K562 (cell line): Measurements from ENCODE around the gene ZNF521. TPM values are rescaled to one million over a fixed set of nuclear protein-coding genes. Genes with fewer than 3 reads are reported as not detected.

Experiments
- ATF6 ChIP-seq: sonication (generic); formaldehyde crosslinking; IDR thresholded peaks from 2 replicates; pipeline ENCODE4 v1.4.0; 2020; ENCODE audit warnings: mild to moderate bottlenecking, missing genetic modification reagents
- C11orf30 ChIP-seq: fragments of 450-650 bp; IDR thresholded peaks from 2 replicates; pipeline ENCODE4 v1.6.1; 2016; ENCODE audit warnings: low read depth, mild to moderate bottlenecking
- CREM ChIP-seq: IDR thresholded peaks from 2 replicates; pipeline ENCODE4 v1.6.1; 2014; ENCODE audit warnings: antibody characterized with exemption, low read depth
- DDX20 ChIP-seq: fragments of 450-650 bp; IDR thresholded peaks from 2 replicates; pipeline ENCODE4 v1.6.1; 2016; ENCODE audit warnings: missing genetic modification characterization, low read depth, mild to moderate bottlenecking, missing compliant biosample characterization, moderate library complexity
- DNMT1 ChIP-seq: fragments of 450-650 bp; IDR thresholded peaks from 2 replicates; pipeline ENCODE4 v1.6.1; 2016; ENCODE audit warnings: antibody characterized with exemption, mild to moderate bottlenecking
- EHMT2 ChIP-seq: fragments of 450-650 bp; IDR thresholded peaks from 2 replicates; pipeline ENCODE4 v1.6.1; 2018; ENCODE audit warnings: antibody characterized with exemption
- GTF2F1 ChIP-seq: IDR thresholded peaks from 2 replicates; pipeline ENCODE4 v1.6.1; 2011; ENCODE audit warnings: low read depth, low read length, improper control_type of control experiment
- MYC ChIP-seq, 2 experiments: fragments of 250-450 bp in 1 of 2; sonication (Bioruptor Pico) in 1 of 2; IDR thresholded peaks; 2 replicates each; pipeline versions ENCODE4 v1.5.1 to v1.6.1; 2012 to 2021; ENCODE audit warnings: low read depth in 2 of 2, borderline replicate concordance in 1 of 2, improper control_type of control experiment in 1 of 2, low read length in 1 of 2, mild to moderate bottlenecking in 1 of 2, moderate library complexity in 1 of 2
- NR3C1 ChIP-seq: sonication (generic); formaldehyde crosslinking; IDR thresholded peaks from 2 replicates; pipeline ENCODE4 v1.8.1; 2022; ENCODE audit warnings: missing genetic modification reagents
- PATZ1 ChIP-seq: fragments of 250-450 bp; sonication (Bioruptor Pico); IDR thresholded peaks from 2 replicates; pipeline ENCODE4 v1.5.0; 2020; ENCODE audit warnings: mild to moderate bottlenecking, borderline replicate concordance
- PHF21A ChIP-seq: fragments of 450-650 bp; IDR thresholded peaks from 2 replicates; pipeline ENCODE4 v1.6.1; 2017; ENCODE audit warnings: low read depth, borderline replicate concordance
- RFX5 ChIP-seq: IDR thresholded peaks from 2 replicates; pipeline ENCODE4 v1.6.1; 2011; ENCODE audit warnings: low read depth, mild to moderate bottlenecking, improper control_type of control experiment, low read length
- RREB1 ChIP-seq: fragments of 250-450 bp; sonication (Bioruptor Pico); IDR thresholded peaks from 2 replicates; pipeline ENCODE4 v1.4.0; 2020
- TARDBP ChIP-seq: fragments of 450-650 bp; IDR thresholded peaks from 2 replicates; pipeline ENCODE4 v1.6.1; 2016
- ZNF121 ChIP-seq: sonication (generic); formaldehyde crosslinking; conservative IDR thresholded peaks from 2 replicates; pipeline ENCODE4 v1.8.0; 2022; ENCODE audit warnings: missing genetic modification reagents
- ZNF134 ChIP-seq: fragments of 250-450 bp; sonication (Bioruptor Pico); conservative IDR thresholded peaks from 2 replicates; pipeline ENCODE4 v1.4.0; 2020
- ZNF174 ChIP-seq: fragments of 250-450 bp; sonication (Bioruptor Pico); IDR thresholded peaks from 2 replicates; pipeline ENCODE4 v1.4.0; 2020; ENCODE audit warnings: mild to moderate bottlenecking
- ZNF224 ChIP-seq: sonication (generic); formaldehyde crosslinking; IDR thresholded peaks from 2 replicates; pipeline ENCODE4 v1.8.0; 2022; ENCODE audit warnings: mild to moderate bottlenecking, missing genetic modification reagents
- ZNF408 ChIP-seq: fragments of 250-450 bp; sonication (Bioruptor Pico); IDR thresholded peaks from 2 replicates; pipeline ENCODE4 v1.4.0; 2020; ENCODE audit warnings: low read depth, mild to moderate bottlenecking, moderate library complexity
- polyA plus RNA-seq, 8 experiments: library from polyadenylated mRNA; depleted of rRNA in 4 of 8; stranded (reverse) in 5 of 8; unstranded in 3 of 8; fragments of >200 nt; fragmentation: Nextera tagmentation in 2 of 8; fragmentation: Illumina TruSeq in 1 of 8; extraction: Ambion mirVana in 2 of 8; extraction: Trizol in 1 of 8; gene quantifications; 2 replicates each; pipeline versions ENCODE4 v1.2.1 to v1.2.3, GENCODE V29; 2011 to 2014; ENCODE audit warnings: inconsistent platforms in 1 of 8, missing spikeins in 1 of 8
- total RNA-seq, 7 experiments: library from RNA; depleted of rRNA in 6 of 7; stranded (reverse); fragments of >200 nt in 6 of 7; fragmentation: Illumina TruSeq in 2 of 7; extraction: Trizol in 2 of 7; gene quantifications; 2 replicates each; pipeline versions ENCODE4 v1.2.1 to v1.2.3, GENCODE V29; 2011 to 2021; ENCODE audit warnings: low replicate concordance in 1 of 7

Gene ZNF521
- total and polyA plus RNA-seq, 9 of the 15 experiments (the other 6 are each of a cell fraction or from before 2014, with no cell fraction given), result 1.2 to 5.8 (median 1.6) TPM

- TF ChIP-seq PATZ1, result no peak
- TF ChIP-seq ZNF121, result no peak
- no peak for TF ChIP-seq GTF2F1
- TF ChIP-seq ZNF134 (CRISPR knock-in tag), result peak; percentile 60; the same call in 1 of the 2 replicates
- no peak for TF ChIP-seq RFX5
- TF ChIP-seq ATF6 (CRISPR knock-in tag), result no peak
- TF ChIP-seq ZNF408 (CRISPR knock-in tag), result no peak
- TF ChIP-seq TARDBP, result no peak
- no peak for TF ChIP-seq EHMT2
- TF ChIP-seq C11orf30, result no peak
- no peak for TF ChIP-seq DNMT1
- TF ChIP-seq PHF21A, result no peak
- TF ChIP-seq RREB1 (CRISPR knock-in tag), result no peak
- TF ChIP-seq ZNF174 (CRISPR knock-in tag), result no peak
- no peak for TF ChIP-seq DDX20 (tag)
- no peak for TF ChIP-seq ZNF224 (CRISPR knock-in tag)
- 0 out of 2 replicates have a peak, but pooled peaks have one; percentile 55 for TF ChIP-seq CREM
- TF ChIP-seq NR3C1 (CRISPR knock-in tag), result no peak
- TF ChIP-seq MYC (IDR thresholded peaks at IDR 0.05; ENCODE audit: low read depth, low read length), result no peak
- TF ChIP-seq MYC (CRISPR knock-in tag; IDR thresholded peaks at IDR 0.05; ENCODE audit: borderline replicate concordance, low read depth), result no peak
Observed at GRCh38 chr18:25239581-25240419, 112.2 kb downstream of the ZNF521 start (continued).
